Neuronal stem cell (in vitro differentiated cells): ENCODE measurements around the gene LRRC4B.
"Not testable (repeated sequence)": the region's sequence is repeated elsewhere in the genome, so short reads cannot be mapped to it uniquely, and the experiment has no call there.

ENCODE experiments used
- DNase-seq: peaks from one replicate; pipeline ENCODE4 v3.0.0-alpha.2; 2013; ENCODE audit warnings: low spot score
- H2AFZ ChIP-seq: one replicate; pipeline ENCODE4 v1.6.1; 2013; ENCODE audit warnings: mild to moderate bottlenecking, low read length, inconsistent platforms
- H2AK5ac ChIP-seq: 2 replicates; pipeline ENCODE4 v1.6.1; 2013; ENCODE audit warnings: low read depth, mild to moderate bottlenecking, inconsistent platforms, low read length, moderate library complexity, mixed read lengths
- H2BK120ac ChIP-seq: 2 replicates; pipeline ENCODE4 v1.6.1; 2013; ENCODE audit warnings: low read depth, mild to moderate bottlenecking, inconsistent platforms, low read length, moderate library complexity, mixed read lengths
- H2BK12ac ChIP-seq: one replicate; pipeline ENCODE4 v1.6.1; 2013; ENCODE audit warnings: low read length, inconsistent platforms
- H2BK15ac ChIP-seq: 2 replicates; pipeline ENCODE4 v1.6.1; 2013; ENCODE audit warnings: mild to moderate bottlenecking, low read length, inconsistent platforms, mixed read lengths
- H2BK5ac ChIP-seq: one replicate; pipeline ENCODE4 v1.6.1; 2013; ENCODE audit warnings: inconsistent platforms, mild to moderate bottlenecking, low read length, moderate library complexity
- H3K14ac ChIP-seq: one replicate; pipeline ENCODE4 v1.6.1; 2013; ENCODE audit warnings: low read length, inconsistent platforms
- H3K18ac ChIP-seq: 2 replicates; pipeline ENCODE4 v1.6.1; 2013; ENCODE audit warnings: low read length, inconsistent platforms
- H3K23ac ChIP-seq: 2 replicates; pipeline ENCODE4 v1.6.1; 2013; ENCODE audit warnings: low read depth, mild to moderate bottlenecking, mixed read lengths, low read length, inconsistent platforms; ENCODE audit not compliant: poor library complexity
- H3K27ac ChIP-seq: replicated peaks from 3 replicates; pipeline ENCODE4 v1.5.1; 2013; ENCODE audit warnings: low read length, inconsistent platforms
- H3K27me3 ChIP-seq, 3 experiments: 2 replicates each; pipeline ENCODE4 v1.6.1; 2013; ENCODE audit warnings: low read length in 3 of 3, mild to moderate bottlenecking in 2 of 3, inconsistent platforms in 1 of 3, low read depth in 1 of 3, mixed read lengths in 1 of 3, moderate library complexity in 1 of 3; ENCODE audit not compliant: control insufficient read depth in 3 of 3, insufficient read depth in 3 of 3
- H3K36me3 ChIP-seq, 2 donors: replicated peaks in 1 of 2; 2 replicates each; pipeline ENCODE4 v1.6.1; 2013; ENCODE audit warnings: low read length in 2 of 2; ENCODE audit not compliant: control insufficient read depth in 2 of 2, insufficient read depth in 2 of 2
- H3K4ac ChIP-seq: 2 replicates; pipeline ENCODE4 v1.6.1; 2013; ENCODE audit warnings: inconsistent platforms, mild to moderate bottlenecking, low read length, moderate library complexity
- H3K4me1 ChIP-seq, 2 donors: 1 replicate in 1 of 2; 2 replicates in 1 of 2; pipeline ENCODE4 v1.6.1; 2013; ENCODE audit warnings: low read length in 2 of 2, low read depth in 1 of 2; ENCODE audit not compliant: control insufficient read depth in 2 of 2, insufficient read depth in 1 of 2
- H3K4me2 ChIP-seq: one replicate; pipeline ENCODE4 v1.6.1; 2013; ENCODE audit warnings: mild to moderate bottlenecking, low read length, inconsistent platforms; ENCODE audit not compliant: insufficient read depth, poor library complexity, severe bottlenecking
- H3K4me3 ChIP-seq, 2 donors: 2 replicates each; pipeline ENCODE4 v1.5.1; 2013; ENCODE audit warnings: low read length in 2 of 2, mild to moderate bottlenecking in 2 of 2, inconsistent platforms in 1 of 2, moderate library complexity in 1 of 2
- H3K79me1 ChIP-seq: one replicate; pipeline ENCODE4 v1.6.1; 2013; ENCODE audit warnings: low read depth, mild to moderate bottlenecking, inconsistent platforms, low read length, moderate library complexity
- H3K9ac ChIP-seq: one replicate; pipeline ENCODE4 v1.6.1; 2013; ENCODE audit warnings: mild to moderate bottlenecking, low read depth, low read length, inconsistent platforms; ENCODE audit not compliant: poor library complexity
- H3K9me3 ChIP-seq, 2 donors: replicated peaks in 1 of 2; 2 replicates each; pipeline versions ENCODE3 to v1.6.1; 2013; ENCODE audit warnings: low read length in 2 of 2, mild to moderate bottlenecking in 2 of 2, inconsistent platforms in 1 of 2, low read depth in 1 of 2, mixed read lengths in 1 of 2, moderate library complexity in 1 of 2; ENCODE audit not compliant: control insufficient read depth in 2 of 2, insufficient read depth in 1 of 2
- H4K8ac ChIP-seq: one replicate; pipeline ENCODE4 v1.6.1; 2013; ENCODE audit warnings: low read depth, mild to moderate bottlenecking, inconsistent platforms, low read length, moderate library complexity
- H4K91ac ChIP-seq: one replicate; pipeline ENCODE4 v1.6.1; 2013; ENCODE audit warnings: low read length, low read depth, mild to moderate bottlenecking, inconsistent platforms; ENCODE audit not compliant: poor library complexity
- WGBS, 2 donors: extraction: QIAGEN DNeasy Blood & Tissue Kit; methylation state at CpG; one replicate each; pipeline ENCODE4 v1.1.7; 2013; ENCODE audit warnings: missing lambda C conversion rate in 2 of 2, mixed read lengths in 1 of 2; ENCODE audit not compliant: insufficient read length in 2 of 2, insufficient replicate concordance in 1 of 2; ENCODE audit errors: extremely low coverage in 2 of 2; 5-methylcytosine and 5-hydroxymethylcytosine counted together

Gene LRRC4B

DNA sequence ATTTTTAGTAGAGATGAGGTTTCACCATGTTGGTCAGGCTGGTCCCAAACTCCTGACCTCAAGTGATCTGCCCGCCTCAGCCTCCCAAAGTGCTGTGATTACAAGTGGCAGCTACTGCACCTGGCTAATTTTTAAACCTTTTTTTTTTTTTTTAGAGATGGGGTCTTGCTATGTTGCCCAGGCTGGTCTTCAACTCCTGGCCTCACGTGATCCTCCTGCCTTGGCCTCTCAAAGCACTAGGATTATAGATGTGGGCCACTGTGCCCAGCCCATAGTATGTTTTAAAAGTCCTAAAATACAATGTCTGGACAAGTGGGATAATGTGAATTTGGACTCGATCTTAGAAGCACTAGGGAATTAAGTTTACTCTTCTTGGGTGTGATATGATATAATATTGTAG is 8.5 kb upstream of the LRRC4B start:
- H4K8ac ChIP-seq, H3K4me1 ChIP-seq, H2BK120ac ChIP-seq, DNase-seq, H4K91ac ChIP-seq, H2BK15ac ChIP-seq, H2BK12ac ChIP-seq, H3K27me3 ChIP-seq, H2AFZ ChIP-seq, H3K18ac ChIP-seq, H3K9me3 ChIP-seq, H3K14ac ChIP-seq, H2AK5ac ChIP-seq, H3K79me1 ChIP-seq, H3K4me3 ChIP-seq, H3K4ac ChIP-seq, H3K27ac ChIP-seq, H3K9ac ChIP-seq, H3K36me3 ChIP-seq, H2BK5ac ChIP-seq, H3K23ac ChIP-seq, H3K4me2 ChIP-seq: not testable (repeated sequence)
- no CpG with 5 or more reads among the region's 3 CpGs for WGBS, 2 donors

DNA sequence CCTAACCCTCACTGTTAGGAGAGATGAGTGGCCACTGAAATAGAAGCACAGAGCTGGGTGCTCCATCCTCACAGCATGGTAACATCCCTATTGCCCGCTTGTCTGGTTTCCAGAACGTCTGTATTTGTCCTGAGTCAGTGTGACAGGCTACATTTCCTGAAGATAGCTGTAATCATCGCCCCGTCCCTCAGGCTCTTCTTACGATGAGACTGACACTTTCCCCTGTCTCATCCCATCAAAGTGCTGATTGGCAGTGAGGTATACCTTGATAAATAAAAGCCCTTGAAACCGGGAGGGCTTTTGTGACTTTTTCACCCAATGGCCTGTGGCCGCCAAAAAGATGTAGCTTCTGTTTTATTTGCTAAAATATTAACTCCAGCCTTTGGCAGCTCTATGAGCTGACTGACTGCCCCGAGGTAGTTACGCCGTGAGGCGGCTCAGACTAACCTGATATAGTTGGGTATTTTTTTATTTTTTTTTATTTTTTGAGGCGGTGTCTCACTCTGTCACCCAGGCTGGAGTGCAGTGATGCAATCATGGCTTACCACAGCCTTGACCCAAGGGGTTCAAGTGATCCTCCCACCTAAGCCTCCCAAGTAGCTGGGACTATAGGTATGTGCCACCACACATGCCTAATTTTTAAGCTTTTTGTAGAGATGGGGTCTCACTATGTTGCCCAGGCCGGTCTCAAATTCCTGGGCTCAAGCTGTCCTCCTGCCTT is 5.7 kb upstream of the LRRC4B start:
- no peak overlapping the region for H3K4me2 ChIP-seq
- H2AK5ac ChIP-seq: no peak overlapping the region
- no peak overlapping the region for H2BK12ac ChIP-seq
- no peak overlapping the region for H3K4me3 ChIP-seq
- no peaks in the 10 kb centered on the region for H3K79me1 ChIP-seq
- no peak for DNase-seq
- H3K23ac ChIP-seq: no peak overlapping the region
- no peaks in the 10 kb centered on the region for H3K36me3 ChIP-seq
- H2BK15ac ChIP-seq: no peak overlapping the region
- H2BK120ac ChIP-seq: no peak overlapping the region
- WGBS, 2 donors: no CpG with 5 or more reads among the region's 13 CpGs
- H2AFZ ChIP-seq: no peak overlapping the region
- H3K27me3 ChIP-seq: no peaks in the 10 kb centered on the region
- H3K27ac ChIP-seq: no peak overlapping the region
- H3K9me3 ChIP-seq: peaks cover 0 to 2% of the 10 kb centered on the region in 2 donors
- peaks cover 3 to 6% of the 10 kb centered on the region in 2 donors for H3K4me1 ChIP-seq
- H2BK5ac ChIP-seq: no peak overlapping the region
- H3K4ac ChIP-seq: no peak overlapping the region
- H4K8ac ChIP-seq: no peak overlapping the region
- no peak overlapping the region for H3K14ac ChIP-seq
- H3K18ac ChIP-seq: no peak overlapping the region
- H4K91ac ChIP-seq: no peak overlapping the region
- H3K9ac ChIP-seq: no peak overlapping the region

DNA sequence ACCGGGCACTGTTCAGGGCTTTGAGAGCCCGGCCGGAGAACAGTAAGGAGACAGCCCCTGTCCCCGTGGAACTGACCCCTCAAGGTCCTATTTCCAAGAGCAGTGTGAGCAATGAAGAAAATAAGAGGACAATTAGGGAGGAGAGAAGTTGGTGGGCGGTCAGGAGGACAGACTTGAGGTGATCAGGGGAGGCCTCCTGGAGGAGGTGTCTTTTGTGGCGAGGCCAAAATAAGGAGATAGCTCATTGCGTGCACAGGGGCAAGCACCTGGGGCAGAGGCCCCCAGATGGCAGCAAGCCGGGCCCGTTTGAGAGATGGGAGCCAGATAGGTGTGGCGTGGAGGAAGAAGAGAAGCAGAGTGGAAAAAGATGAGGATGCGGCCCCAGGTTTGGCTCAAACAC is 2.8 kb upstream of the LRRC4B start:
- H2BK12ac ChIP-seq: no peak overlapping the region
- H2BK120ac ChIP-seq: no peak overlapping the region
- H2AK5ac ChIP-seq: peak overlapping the region; percentile 27
- no peak overlapping the region for H3K9ac ChIP-seq
- peaks cover 0 to 2% of the 10 kb centered on the region in 2 donors for H3K9me3 ChIP-seq
- H2AFZ ChIP-seq: no peak overlapping the region
- no peak overlapping the region for H2BK15ac ChIP-seq
- H3K4me2 ChIP-seq: no peak overlapping the region
- no peak overlapping the region for H3K23ac ChIP-seq
- no peak overlapping the region for H3K18ac ChIP-seq
- DNase-seq: no peak
- H2BK5ac ChIP-seq: no peak overlapping the region
- no peaks in the 10 kb centered on the region for H3K27me3 ChIP-seq
- H3K27ac ChIP-seq: no peak overlapping the region
- H3K36me3 ChIP-seq: no peaks in the 10 kb centered on the region
- H3K14ac ChIP-seq: no peak overlapping the region
- no peak overlapping the region for H4K8ac ChIP-seq
- no CpG with 5 or more reads among the region's 11 CpGs for WGBS, 2 donors
- no peak overlapping the region for H4K91ac ChIP-seq
- peaks cover 6% of the 10 kb centered on the region for H3K79me1 ChIP-seq
- H3K4ac ChIP-seq: no peak overlapping the region
- H3K4me3 ChIP-seq: no peak overlapping the region
- peaks cover 9 to 14% of the 10 kb centered on the region in 2 donors for H3K4me1 ChIP-seq

DNA sequence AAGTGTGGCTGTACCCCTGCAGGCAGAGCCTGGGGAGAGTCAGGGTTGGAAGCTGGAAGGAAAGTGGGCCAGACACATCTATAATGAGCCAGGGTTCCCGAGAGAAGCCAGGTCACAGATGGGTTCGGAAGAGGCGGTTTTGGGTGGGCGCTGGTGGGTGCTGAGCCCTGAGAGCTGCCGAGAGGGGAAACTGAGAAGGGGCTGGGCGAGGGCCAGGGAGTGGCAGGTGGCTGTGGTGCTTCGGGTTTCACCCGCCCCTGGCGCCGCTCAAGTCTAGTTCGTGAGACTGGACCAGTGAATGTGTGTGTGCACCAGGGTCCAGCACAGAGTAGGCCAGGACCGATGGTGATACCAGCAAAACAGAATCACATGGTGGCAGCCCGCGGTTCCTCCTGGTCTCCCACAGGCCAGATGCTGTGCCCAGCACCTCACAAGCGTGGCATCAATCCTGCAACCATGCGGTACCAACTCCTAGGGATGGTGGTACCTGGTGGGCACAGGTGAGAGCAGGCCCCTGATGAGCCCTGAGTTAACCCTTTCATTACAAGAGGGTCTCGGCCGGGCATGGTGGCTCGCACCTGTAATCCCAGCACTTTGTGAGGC is 1.8 kb upstream of the LRRC4B start:
- no peak overlapping the region for H3K9ac ChIP-seq
- H3K4me1 ChIP-seq: peaks cover 19 to 22% of the 10 kb centered on the region in 2 donors
- H3K18ac ChIP-seq: peak overlapping the region; percentile 38
- peak overlapping the region; percentile 7 for H2AFZ ChIP-seq
- no peak overlapping the region for H3K4me2 ChIP-seq
- H4K91ac ChIP-seq: no peak overlapping the region
- H2BK120ac ChIP-seq: no peak overlapping the region
- H3K27ac ChIP-seq: peak overlapping the region; percentile 40
- peak overlapping the region; percentile 86 for H2BK15ac ChIP-seq
- H2AK5ac ChIP-seq: peak overlapping the region; percentile 98
- H3K14ac ChIP-seq: peak overlapping the region; percentile 9
- H3K23ac ChIP-seq: peak overlapping the region; percentile 44
- H3K36me3 ChIP-seq: peaks cover 0 to 8% of the 10 kb centered on the region in 2 donors
- WGBS, 2 donors: no CpG with 5 or more reads among the region's 19 CpGs
- no peak overlapping the region for H2BK5ac ChIP-seq
- H3K4ac ChIP-seq: no peak overlapping the region
- peak overlapping the region; percentile 79 for H2BK12ac ChIP-seq
- H3K27me3 ChIP-seq: no peaks in the 10 kb centered on the region
- no peak for DNase-seq
- no peak overlapping the region for H3K4me3 ChIP-seq
- peaks cover 0 to 2% of the 10 kb centered on the region in 2 donors for H3K9me3 ChIP-seq
- no peak overlapping the region for H4K8ac ChIP-seq
- peaks cover 8% of the 10 kb centered on the region for H3K79me1 ChIP-seq
